ENCODE results near the gene NKIRAS1. TPM values are rescaled to one million over a fixed set of nuclear protein-coding genes. Genes with fewer than 3 reads are reported as not detected.

The NKIRAS1 gene
- total RNA-seq, 1 donor from 2014 or later: 11.1 TPM

DNA sequence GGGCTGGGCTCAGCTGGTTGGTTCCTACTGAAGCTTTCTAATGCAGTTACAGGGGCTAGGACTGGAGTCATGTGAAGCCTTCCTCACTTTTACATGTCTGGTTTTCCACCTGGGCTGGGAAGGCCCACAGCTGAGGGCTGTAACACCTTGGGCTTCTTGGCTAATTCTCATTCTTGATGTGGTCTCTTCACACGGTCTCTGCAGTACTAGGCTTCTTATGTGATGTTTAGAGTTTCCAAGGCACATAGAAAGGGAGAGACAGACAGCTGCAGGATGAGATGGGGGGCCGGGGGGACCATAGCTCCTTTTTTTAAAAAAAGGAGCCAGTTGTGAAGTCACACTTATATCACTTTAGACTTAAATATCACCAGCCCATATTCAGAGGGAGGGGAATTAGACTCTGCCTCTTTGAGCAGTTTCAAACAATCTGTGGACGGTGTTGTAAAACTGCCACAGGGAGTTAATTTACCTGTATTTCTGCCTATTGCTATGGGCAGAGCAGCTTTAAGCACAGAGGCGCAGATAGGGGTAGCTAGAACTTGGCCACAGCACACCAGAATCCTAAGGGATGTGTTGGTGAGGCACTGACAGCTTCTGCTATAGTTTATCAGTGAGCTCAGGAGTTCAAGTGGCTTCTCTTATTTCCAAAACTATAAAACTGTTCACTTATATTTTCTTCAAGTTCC, 46.7 kb downstream of the NKIRAS1 start:
- Histone ChIP-seq H3K27me3 (ENCODE audit: low read depth) (no peaks in the 10 kb centered on the region), H3K27ac (no peak overlapping the region), H3K36me3 (no peaks in the 10 kb centered on the region), H3K4me1 (peaks cover 53% of the 10 kb centered on the region), H3K4me3 (no peak overlapping the region), H3K9me3 (no peaks in the 10 kb centered on the region)
- TF ChIP-seq, protein P1, sequence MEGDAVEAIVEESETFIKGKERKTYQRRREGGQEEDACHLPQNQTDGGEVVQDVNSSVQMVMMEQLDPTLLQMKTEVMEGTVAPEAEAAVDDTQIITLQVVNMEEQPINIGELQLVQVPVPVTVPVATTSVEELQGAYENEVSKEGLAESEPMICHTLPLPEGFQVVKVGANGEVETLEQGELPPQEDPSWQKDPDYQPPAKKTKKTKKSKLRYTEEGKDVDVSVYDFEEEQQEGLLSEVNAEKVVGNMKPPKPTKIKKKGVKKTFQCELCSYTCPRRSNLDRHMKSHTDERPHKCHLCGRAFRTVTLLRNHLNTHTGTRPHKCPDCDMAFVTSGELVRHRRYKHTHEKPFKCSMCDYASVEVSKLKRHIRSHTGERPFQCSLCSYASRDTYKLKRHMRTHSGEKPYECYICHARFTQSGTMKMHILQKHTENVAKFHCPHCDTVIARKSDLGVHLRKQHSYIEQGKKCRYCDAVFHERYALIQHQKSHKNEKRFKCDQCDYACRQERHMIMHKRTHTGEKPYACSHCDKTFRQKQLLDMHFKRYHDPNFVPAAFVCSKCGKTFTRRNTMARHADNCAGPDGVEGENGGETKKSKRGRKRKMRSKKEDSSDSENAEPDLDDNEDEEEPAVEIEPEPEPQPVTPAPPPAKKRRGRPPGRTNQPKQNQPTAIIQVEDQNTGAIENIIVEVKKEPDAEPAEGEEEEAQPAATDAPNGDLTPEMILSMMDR (IDR thresholded peaks at IDR 0.05): no peak
- DNase-seq: no peak
- intact Hi-C loops (cut with DNase I): no loop called here
- ATAC-seq: no peak

GRCh38 chr3:23867838-23868237, 49.0 kb downstream of the NKIRAS1 start:
- Histone ChIP-seq H3K4me3 (no peak overlapping the region), H3K4me1 (peaks cover 44% of the 10 kb centered on the region), H3K36me3 (no peaks in the 10 kb centered on the region), H3K9me3 (no peaks in the 10 kb centered on the region), H3K27ac (no peak overlapping the region), H3K27me3 (ENCODE audit: low read depth) (no peaks in the 10 kb centered on the region)
- intact Hi-C loops (cut with DNase I): no loop called here
- DNase-seq: no peak
- no peak for ATAC-seq
- TF ChIP-seq, protein P1 (IDR thresholded peaks at IDR 0.05): no peak

DNA sequence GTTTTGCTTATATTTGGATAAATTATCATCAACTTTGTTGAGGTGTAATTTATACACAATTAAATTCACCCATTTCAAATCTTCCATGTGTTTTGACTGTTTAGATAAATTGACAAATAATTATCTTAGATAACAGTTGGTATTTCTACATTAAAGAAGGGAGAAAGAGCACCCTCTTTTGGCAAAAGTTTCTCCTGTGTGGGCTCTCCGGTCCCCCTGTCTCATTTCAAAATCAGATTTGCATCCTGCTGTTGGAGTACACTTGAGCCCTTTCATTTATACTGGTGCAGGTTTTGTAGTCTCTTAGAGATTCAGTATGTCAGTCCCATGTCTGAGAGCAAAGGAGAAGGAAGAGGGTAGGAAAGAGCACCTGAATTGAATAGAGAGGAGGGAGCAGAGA, 49.4 kb downstream of the NKIRAS1 start:
- H3K36me3 ChIP-seq: no peaks in the 10 kb centered on the region
- TF ChIP-seq, protein P1 (IDR thresholded peaks at IDR 0.05): no peak
- no peak overlapping the region for H3K4me3 ChIP-seq
- H3K4me1 ChIP-seq: peaks cover 47% of the 10 kb centered on the region
- no peaks in the 10 kb centered on the region for H3K27me3 ChIP-seq (ENCODE audit: low read depth)
- ATAC-seq: no peak
- no peak overlapping the region for H3K27ac ChIP-seq
- intact Hi-C loops (cut with DNase I): no loop called here
- no peaks in the 10 kb centered on the region for H3K9me3 ChIP-seq
- DNase-seq: no peak

- H3K4me3 ChIP-seq: no peak overlapping the region
- ATAC-seq (peak; percentile 70 to 72), DNase-seq (no peak)
- no peak overlapping the region for H3K27ac ChIP-seq
- no peaks in the 10 kb centered on the region for H3K9me3 ChIP-seq
- TF ChIP-seq, protein P1 (IDR thresholded peaks at IDR 0.05): no peak
- H3K27me3 ChIP-seq (ENCODE audit: low read depth): no peaks in the 10 kb centered on the region
- H3K4me1 ChIP-seq: peaks cover 47% of the 10 kb centered on the region
- H3K36me3 ChIP-seq: peaks cover 8% of the 10 kb centered on the region
- intact Hi-C loops (cut with DNase I): no loop called here
These were observed 51.0 kb downstream of the NKIRAS1 start for GRCh38 chr3:23865595-23866396.

DNA sequence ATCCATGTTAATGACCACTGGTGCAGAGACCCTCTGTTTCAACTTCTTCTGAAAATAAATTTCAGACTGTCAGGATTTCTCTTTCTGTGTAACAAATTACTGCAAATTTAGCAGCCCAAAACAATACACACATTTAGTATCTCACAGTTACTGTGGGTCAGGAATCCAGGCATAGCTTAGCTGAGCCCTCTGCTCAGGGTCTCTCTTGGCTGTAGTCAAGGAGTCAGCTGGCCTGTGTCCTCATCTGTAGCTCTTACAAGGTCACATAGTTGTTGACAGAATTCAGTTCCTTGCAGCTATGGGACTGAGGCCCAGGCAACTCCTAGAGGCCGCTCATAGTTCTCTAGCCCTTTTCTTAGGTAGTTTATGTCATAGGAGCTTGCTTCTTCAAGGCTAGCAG, 51.9 kb downstream of the NKIRAS1 start:
- H3K4me3 ChIP-seq: no peak overlapping the region
- H3K9me3 ChIP-seq: no peaks in the 10 kb centered on the region
- intact Hi-C loops (cut with DNase I): no loop called here
- peaks cover 48% of the 10 kb centered on the region for H3K4me1 ChIP-seq
- H3K27me3 ChIP-seq (ENCODE audit: low read depth): no peaks in the 10 kb centered on the region
- TF ChIP-seq, protein P1 (IDR thresholded peaks at IDR 0.05): no peak
- DNase-seq (no peak), ATAC-seq (no peak)
- H3K27ac ChIP-seq: no peak overlapping the region
- H3K36me3 ChIP-seq: peaks cover 8% of the 10 kb centered on the region

All from lower lobe of right lung (tissue), 2 donors.